Smooth muscle cell (in vitro differentiated cells): ENCODE data around the gene ZNFX1. TPM values are rescaled to one million over a fixed set of nuclear protein-coding genes. Genes with fewer than 3 reads are reported as not detected.
A peak's percentile ranks its signal among the peaks of the same experiment; 100 is the strongest.

Experiments
- DNase-seq: peaks from one replicate; lab custom pipeline; 2025; ENCODE audit not compliant: unreplicated experiment; lab: John Stamatoyannopoulos, UW
- H2AFZ ChIP-seq: fragments of 200-600 bp; sonication (generic); 2 replicates; pipeline ENCODE4 v1.6.0; 2016; ENCODE audit warnings: antibody characterized with exemption, low read depth, mild to moderate bottlenecking
- H3F3A ChIP-seq: fragments of 200-600 bp; sonication (generic); 2 replicates; pipeline ENCODE4 v1.6.0; 2017; ENCODE audit warnings: antibody characterized with exemption, low read depth
- H3K27ac ChIP-seq: fragments of 200-600 bp; sonication (generic); 2 replicates; pipeline ENCODE4 v1.5.1; 2016; ENCODE audit warnings: low read depth, mild to moderate bottlenecking
- H3K27me3 ChIP-seq: fragments of 200-600 bp; sonication (generic); 2 replicates; pipeline ENCODE4 v1.6.1; 2016; ENCODE audit warnings: low read depth, mild to moderate bottlenecking
- H3K36me3 ChIP-seq: fragments of 200-600 bp; sonication (generic); 2 replicates; pipeline ENCODE4 v1.5.1; 2016; ENCODE audit warnings: low read depth
- H3K4me1 ChIP-seq: fragments of 200-600 bp; sonication (generic); 2 replicates; pipeline ENCODE4 v1.5.1; 2016; ENCODE audit warnings: low read depth
- H3K4me2 ChIP-seq: fragments of 200-600 bp; sonication (generic); 2 replicates; pipeline ENCODE4 v1.6.0; 2016; ENCODE audit warnings: mild to moderate bottlenecking
- H3K4me3 ChIP-seq: fragments of 200-600 bp; sonication (generic); 2 replicates; pipeline ENCODE4 v1.5.1; 2016; ENCODE audit warnings: mild to moderate bottlenecking
- H3K79me2 ChIP-seq: fragments of 200-600 bp; sonication (generic); 2 replicates; pipeline ENCODE4 v1.6.0; 2016; ENCODE audit warnings: low read depth, mild to moderate bottlenecking
- H3K9ac ChIP-seq: fragments of 200-600 bp; sonication (generic); 2 replicates; pipeline ENCODE4 v1.6.0; 2016; ENCODE audit warnings: low read depth
- H3K9me3 ChIP-seq: fragments of 200-600 bp; sonication (generic); replicated peaks from 2 replicates; pipeline ENCODE4 v1.5.1; 2016; ENCODE audit warnings: low read depth
- H4K20me1 ChIP-seq: fragments of 200-600 bp; sonication (generic); 2 replicates; pipeline ENCODE4 v1.6.0; 2016; ENCODE audit warnings: low read depth
- WGBS: methylation state at CpG from one replicate; pipeline ENCODE4 v1.1.7; 2016; ENCODE audit warnings: low lambda C conversion rate; 5-methylcytosine and 5-hydroxymethylcytosine counted together
- polyA plus RNA-seq: library from polyadenylated mRNA; unstranded; fragments of >200 nt; fragmentation: Nextera tagmentation; extraction: Ambion mirVana; gene quantifications from 2 replicates; pipeline ENCODE4 v1.2.1, GENCODE V29; 2016
- total RNA-seq: library from RNA; depleted of rRNA; stranded (reverse); fragments of >200 nt; gene quantifications from 2 replicates; pipeline ENCODE4 v1.2.3, GENCODE V29; 2014
- TF ChIP-seq, protein P1 (sequence below): fragments of 200-600 bp; sonication (generic); IDR thresholded peaks from 2 replicates; pipeline ENCODE4 v1.5.1; 2017; ENCODE audit warnings: borderline replicate concordance, mild to moderate bottlenecking, antibody characterized with exemption; ENCODE audit not compliant: insufficient read depth, poor library complexity, severe bottlenecking

Gene ZNFX1
- total and polyA plus RNA-seq, 2 experiments from 2014 or later = 15.9 to 16.4 TPM

DNA sequence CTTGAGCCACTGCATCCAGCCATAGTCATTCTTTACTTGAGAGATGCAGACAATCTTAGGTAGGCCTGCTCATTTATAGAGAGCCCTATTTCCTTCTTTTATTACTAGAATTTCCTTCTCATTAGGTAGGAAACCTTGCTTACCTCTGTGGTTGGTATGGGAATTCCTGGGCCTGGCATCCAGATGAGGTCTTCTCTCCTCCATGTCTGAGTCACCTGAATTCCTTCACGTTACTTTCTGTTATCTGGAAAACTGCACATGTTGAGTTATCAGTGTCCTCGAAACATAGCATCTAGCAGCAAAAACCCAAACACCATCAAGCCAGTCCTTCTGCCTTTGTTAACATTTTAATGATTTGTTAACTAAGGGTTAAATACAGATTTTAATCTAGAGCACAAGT, 2.2 kb downstream of the ZNFX1 start:
- no peak overlapping the region for H2AFZ ChIP-seq
- no peak overlapping the region for H3K9ac ChIP-seq
- no peaks in the 10 kb centered on the region for H3K9me3 ChIP-seq
- H3K36me3 ChIP-seq = peaks cover 14% of the 10 kb centered on the region
- no peak for DNase-seq
- peaks cover 14% of the 10 kb centered on the region for H3K4me1 ChIP-seq
- H3K4me2 ChIP-seq = peak overlapping the region; percentile 87
- peaks cover 51% of the 10 kb centered on the region for H4K20me1 ChIP-seq
- H3F3A ChIP-seq = peaks cover 8% of the 10 kb centered on the region
- H3K27me3 ChIP-seq = no peaks in the 10 kb centered on the region
- no peak overlapping the region for H3K4me3 ChIP-seq
- H3K27ac ChIP-seq = peak overlapping the region; percentile 97
- TF ChIP-seq, protein P1, sequence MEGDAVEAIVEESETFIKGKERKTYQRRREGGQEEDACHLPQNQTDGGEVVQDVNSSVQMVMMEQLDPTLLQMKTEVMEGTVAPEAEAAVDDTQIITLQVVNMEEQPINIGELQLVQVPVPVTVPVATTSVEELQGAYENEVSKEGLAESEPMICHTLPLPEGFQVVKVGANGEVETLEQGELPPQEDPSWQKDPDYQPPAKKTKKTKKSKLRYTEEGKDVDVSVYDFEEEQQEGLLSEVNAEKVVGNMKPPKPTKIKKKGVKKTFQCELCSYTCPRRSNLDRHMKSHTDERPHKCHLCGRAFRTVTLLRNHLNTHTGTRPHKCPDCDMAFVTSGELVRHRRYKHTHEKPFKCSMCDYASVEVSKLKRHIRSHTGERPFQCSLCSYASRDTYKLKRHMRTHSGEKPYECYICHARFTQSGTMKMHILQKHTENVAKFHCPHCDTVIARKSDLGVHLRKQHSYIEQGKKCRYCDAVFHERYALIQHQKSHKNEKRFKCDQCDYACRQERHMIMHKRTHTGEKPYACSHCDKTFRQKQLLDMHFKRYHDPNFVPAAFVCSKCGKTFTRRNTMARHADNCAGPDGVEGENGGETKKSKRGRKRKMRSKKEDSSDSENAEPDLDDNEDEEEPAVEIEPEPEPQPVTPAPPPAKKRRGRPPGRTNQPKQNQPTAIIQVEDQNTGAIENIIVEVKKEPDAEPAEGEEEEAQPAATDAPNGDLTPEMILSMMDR = no peak
- 47% methylated on average over 2 of the region's 2 CpGs for WGBS
- H3K79me2 ChIP-seq = peaks cover 76% of the 10 kb centered on the region

DNA sequence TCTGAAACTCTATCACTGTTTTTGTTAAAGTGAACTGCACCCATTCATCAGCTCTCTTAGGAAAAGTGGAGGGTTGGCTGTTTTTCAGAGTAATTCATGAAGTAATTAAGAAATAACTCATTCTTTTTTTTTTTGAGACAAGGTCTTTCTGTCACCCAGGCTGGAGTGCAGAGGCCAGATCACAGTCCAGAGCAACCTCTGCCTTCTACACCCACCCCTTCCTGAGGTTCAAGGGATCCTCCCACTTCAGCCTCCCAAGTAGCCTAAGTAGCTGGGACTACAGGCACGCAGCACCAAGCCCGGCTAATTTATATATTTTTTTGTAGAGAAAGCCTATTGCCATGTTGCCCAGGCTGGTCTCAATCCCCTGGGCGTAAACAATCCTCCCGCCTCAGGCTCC, 2.6 kb downstream of the ZNFX1 start:
- TF ChIP-seq, protein P1 = no peak
- DNase-seq = no peak
- H3K9me3 ChIP-seq = no peaks in the 10 kb centered on the region
- H3K27me3 ChIP-seq = no peaks in the 10 kb centered on the region
- H3K9ac ChIP-seq = no peak overlapping the region
- H3F3A ChIP-seq = peaks cover 3% of the 10 kb centered on the region
- no peak overlapping the region for H3K4me3 ChIP-seq
- H3K4me2 ChIP-seq = no peak overlapping the region
- H3K79me2 ChIP-seq = peaks cover 76% of the 10 kb centered on the region
- H3K36me3 ChIP-seq = peaks cover 17% of the 10 kb centered on the region
- peaks cover 10% of the 10 kb centered on the region for H3K4me1 ChIP-seq
- peaks cover 51% of the 10 kb centered on the region for H4K20me1 ChIP-seq
- 80% methylated on average over 4 of the region's 4 CpGs for WGBS
- H2AFZ ChIP-seq = no peak overlapping the region
- no peak overlapping the region for H3K27ac ChIP-seq

DNA sequence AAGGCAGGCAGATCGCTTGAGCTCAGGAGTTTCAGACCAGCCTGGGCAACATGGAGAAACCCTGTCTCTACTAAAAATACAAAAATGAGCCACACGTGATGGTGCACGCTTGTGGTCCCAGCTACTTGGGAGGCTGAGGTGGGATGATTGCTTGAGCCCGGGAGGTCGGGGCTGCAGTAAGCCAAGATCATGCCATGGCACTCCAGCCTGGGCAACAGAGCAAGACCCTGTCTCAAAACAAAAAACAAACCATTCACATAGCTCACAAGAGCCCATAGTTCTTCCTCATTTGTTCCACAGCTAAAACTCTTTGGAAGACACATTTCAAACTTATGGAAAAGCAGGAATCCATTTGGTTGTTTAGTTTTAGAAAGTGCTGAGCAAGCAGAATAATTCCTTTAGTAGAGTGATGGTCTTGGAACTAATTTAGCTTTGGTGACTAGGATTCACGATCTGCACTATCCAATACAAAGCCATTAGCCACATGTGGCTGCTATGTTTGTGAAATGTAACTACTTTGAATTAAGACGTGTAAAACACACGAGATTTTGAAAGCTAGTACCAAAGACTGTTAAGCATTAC, 4.1 kb downstream of the ZNFX1 start:
- Histone ChIP-seq H3K4me1 (peaks cover 3% of the 10 kb centered on the region), H3K9ac (no peak overlapping the region), H3F3A (no peaks in the 10 kb centered on the region), H3K36me3 (peaks cover 17% of the 10 kb centered on the region), H3K9me3 (no peaks in the 10 kb centered on the region), H4K20me1 (peaks cover 51% of the 10 kb centered on the region), H3K4me2 (no peak overlapping the region), H3K27me3 (no peaks in the 10 kb centered on the region), H3K4me3 (no peak overlapping the region), H3K79me2 (peaks cover 76% of the 10 kb centered on the region), H3K27ac (no peak overlapping the region), H2AFZ (no peak overlapping the region)
- DNase-seq = no peak
- WGBS = 98% methylated on average over 8 of the region's 8 CpGs
- TF ChIP-seq, protein P1 = no peak

DNA sequence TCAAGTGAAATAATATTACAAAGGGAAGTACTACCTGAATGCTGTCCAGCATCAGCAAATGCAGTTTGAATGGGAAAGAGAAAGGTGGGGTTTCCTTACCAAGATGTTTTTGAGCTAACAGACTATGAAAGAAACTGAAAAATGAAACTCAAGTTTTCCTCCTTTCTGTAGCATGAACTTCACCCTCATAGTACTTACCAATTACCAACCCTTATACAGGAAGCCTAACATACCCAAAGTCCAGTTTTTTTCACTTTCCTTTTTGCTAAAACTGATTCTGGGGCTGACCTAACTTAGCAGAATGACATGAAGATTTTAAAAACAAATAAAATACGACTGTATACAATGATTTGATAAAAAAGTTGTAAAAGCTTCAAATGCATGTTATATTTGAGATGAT, 5.2 kb downstream of the ZNFX1 start:
- Histone ChIP-seq H3F3A (no peaks in the 10 kb centered on the region), H2AFZ (no peak overlapping the region), H3K27me3 (no peaks in the 10 kb centered on the region), H4K20me1 (peaks cover 60% of the 10 kb centered on the region), H3K9ac (no peak overlapping the region), H3K4me1 (peaks cover 3% of the 10 kb centered on the region), H3K4me2 (no peak overlapping the region), H3K4me3 (no peak overlapping the region), H3K9me3 (no peaks in the 10 kb centered on the region), H3K79me2 (peaks cover 82% of the 10 kb centered on the region), H3K27ac (no peak overlapping the region), H3K36me3 (peaks cover 17% of the 10 kb centered on the region)
- WGBS = 98% methylated on average over 1 of the region's 1 CpG
- TF ChIP-seq, protein P1 = no peak
- DNase-seq = no peak
